Body of pancreas (tissue), 2 donors: ENCODE results near the gene RAB12. TPM values are rescaled to one million over a fixed set of nuclear protein-coding genes. Genes with fewer than 3 reads are reported as not detected.

Source experiments
- total RNA-seq, 2 donors: library from RNA; depleted of rRNA; stranded (reverse); fragments of >200 nt; gene quantifications; one replicate each; pipeline ENCODE4 v1.1.0, GENCODE V29; 2016

The RAB12 gene
- total RNA-seq, 2 donors from 2014 or later: 18.9 to 26.7 TPM

Other genes with a start within 250 kb of the RAB12 start
- gene MTCL1, start 96.1 kb downstream of the RAB12 start, total RNA-seq: 10 to 100 TPM; 15.3 to 27.7 TPM